Activated CD4-positive, alpha-beta memory T cell treated with anti-CD3 and anti-CD28 coated beads for 36 hours (primary cell): Measurements from ENCODE around the gene PLN. TPM values are rescaled to one million over a fixed set of nuclear protein-coding genes. Genes with fewer than 3 reads are reported as not detected.

Source experiments
- CTCF ChIA-PET: fragments of 350-600 bp; sonication (Branson Sonifier 250); formaldehyde crosslinking; loops from one replicate; lab custom pipeline; 2021; ENCODE audit warnings: antibody characterized with exemption, inconsistent platforms; lab: Charles Lee
- POLR2A ChIA-PET: fragments of 350-600 bp; sonication (Branson Sonifier 250); formaldehyde crosslinking; loops from one replicate; lab custom pipeline; 2021; ENCODE audit warnings: antibody characterized with exemption; lab: Charles Lee
- DNase-seq: peaks from one replicate; pipeline ENCODE4 v3.0.0-alpha.2; 2020
- H3K27ac Mint-ChIP-seq: one replicate; pipeline ENCODE4 v1.8.0; 2021; ENCODE audit warnings: mixed read lengths
- H3K27me3 Mint-ChIP-seq: one replicate; pipeline ENCODE4 v1.8.0; 2021; ENCODE audit warnings: mixed read lengths
- H3K36me3 Mint-ChIP-seq: one replicate; pipeline ENCODE4 v1.8.0; 2021; ENCODE audit warnings: mixed read lengths
- H3K4me1 Mint-ChIP-seq: one replicate; pipeline ENCODE4 v1.8.0; 2021; ENCODE audit warnings: low read depth, mixed read lengths
- H3K4me3 Mint-ChIP-seq: one replicate; pipeline ENCODE4 v1.8.0; 2021; ENCODE audit warnings: mild to moderate bottlenecking, mixed read lengths
- H3K9me3 Mint-ChIP-seq: one replicate; pipeline ENCODE4 v1.8.0; 2021; ENCODE audit warnings: mixed read lengths
- intact Hi-C: fragments of 100-400 bp; cut with micrococcal nuclease; formaldehyde crosslinking; loops from one replicate; pipeline ENCODE4 v1.15.1; 2023
- total RNA-seq, 2 experiments: library from RNA; stranded (reverse); gene quantifications; one replicate each; pipeline ENCODE4 v1.2.3, GENCODE V29; 2021

PLN gene
- total RNA-seq, 2 experiments from 2014 or later: not detected

DNA sequence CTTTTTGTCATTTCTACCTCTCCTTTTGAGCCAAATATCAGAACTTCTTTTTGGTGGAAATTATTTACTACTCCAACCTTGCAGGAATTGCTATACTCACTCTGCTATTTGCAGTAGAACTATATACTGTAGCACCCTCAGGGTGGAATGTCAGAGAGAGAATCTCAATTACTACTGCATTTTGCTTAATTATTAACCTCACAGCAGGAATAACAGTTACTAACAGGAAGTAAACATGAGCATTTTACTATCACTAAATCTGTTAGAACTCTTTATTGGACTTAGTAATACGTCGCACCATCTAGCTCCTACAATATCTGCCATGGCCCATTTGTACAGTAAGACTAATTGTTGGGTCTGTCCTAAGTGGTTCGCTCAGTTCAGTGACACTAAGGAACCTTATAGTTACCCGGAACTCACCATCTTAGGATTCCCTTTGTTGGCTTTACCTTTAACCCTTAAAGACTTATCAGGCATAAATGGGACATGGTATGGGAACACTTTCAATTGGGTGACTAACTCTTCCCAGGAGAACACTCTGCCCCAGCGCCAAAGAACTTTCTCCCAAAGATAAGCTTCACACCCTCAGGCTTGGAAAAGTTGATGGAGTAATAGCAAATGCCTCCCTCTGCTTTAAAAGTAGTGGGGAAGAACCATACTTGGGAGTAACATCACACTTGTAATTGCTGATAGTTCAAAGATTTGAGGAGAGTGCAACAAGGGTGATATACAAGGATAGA, 38.8 kb downstream of the PLN start:
- Mint-ChIP-seq H3K4me1 (peaks cover 12% of the 10 kb centered on the region), H3K36me3 (peaks cover 8% of the 10 kb centered on the region), H3K9me3 (no peaks in the 10 kb centered on the region), H3K27ac (no peak overlapping the region), H3K27me3 (no peaks in the 10 kb centered on the region), H3K4me3 (no peak overlapping the region)
- DNase-seq: no peak
- CTCF ChIA-PET: no interaction called here
- intact Hi-C loops: no loop called here
- POLR2A ChIA-PET: no interaction called here

DNA sequence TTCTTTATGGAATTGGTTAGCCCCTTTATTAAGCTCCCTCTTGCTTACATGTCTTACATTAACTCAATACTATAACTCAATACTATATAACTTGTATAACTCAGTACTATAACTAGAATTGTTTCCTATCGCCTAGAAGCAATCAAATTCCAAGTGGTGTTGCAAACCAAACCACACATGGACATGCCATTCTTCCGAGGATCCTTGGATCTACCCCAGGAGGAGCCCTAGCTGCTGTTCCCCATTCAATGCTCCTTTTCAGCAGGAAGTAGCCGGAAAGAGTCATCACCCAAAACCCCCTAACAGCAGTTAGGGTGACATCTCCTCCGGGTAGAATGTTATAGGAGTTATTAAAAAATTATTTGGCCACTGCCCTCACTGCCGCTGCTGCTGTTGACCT, 40.5 kb downstream of the PLN start:
- intact Hi-C loops: no loop called here
- Mint-ChIP-seq H3K4me3 (no peak overlapping the region), H3K27ac (no peak overlapping the region), H3K9me3 (no peaks in the 10 kb centered on the region), H3K27me3 (no peaks in the 10 kb centered on the region), H3K36me3 (peaks cover 6% of the 10 kb centered on the region), H3K4me1 (peaks cover 15% of the 10 kb centered on the region)
- CTCF ChIA-PET: no interaction called here
- POLR2A ChIA-PET: no interaction called here
- no peak for DNase-seq

DNA sequence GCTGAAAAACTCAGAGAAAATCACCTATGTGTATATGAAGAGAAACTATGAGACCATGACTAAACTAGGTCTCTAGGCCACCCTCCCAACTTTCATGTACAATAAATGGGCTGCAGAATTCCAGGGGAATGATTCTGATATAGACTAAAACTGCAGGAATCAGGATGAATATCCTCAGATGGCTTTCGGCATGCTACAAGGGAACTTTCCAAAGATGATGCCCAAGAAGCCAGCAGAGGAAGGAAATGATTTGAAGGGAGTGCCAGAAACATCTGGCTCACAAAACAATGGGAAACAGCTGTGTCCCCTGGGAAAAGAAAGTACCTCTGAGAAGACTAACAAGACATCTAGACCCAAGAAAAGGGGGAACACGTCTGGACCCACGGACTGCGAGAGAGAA, 41.1 kb downstream of the PLN start:
- Mint-ChIP-seq H3K9me3 (no peaks in the 10 kb centered on the region), H3K27me3 (no peaks in the 10 kb centered on the region), H3K4me1 (peaks cover 19% of the 10 kb centered on the region), H3K36me3 (peaks cover 10% of the 10 kb centered on the region), H3K4me3 (no peak overlapping the region), H3K27ac (no peak overlapping the region)
- DNase-seq: no peak
- CTCF ChIA-PET: no interaction called here
- POLR2A ChIA-PET: no interaction called here
- intact Hi-C loops: no loop called here

DNA sequence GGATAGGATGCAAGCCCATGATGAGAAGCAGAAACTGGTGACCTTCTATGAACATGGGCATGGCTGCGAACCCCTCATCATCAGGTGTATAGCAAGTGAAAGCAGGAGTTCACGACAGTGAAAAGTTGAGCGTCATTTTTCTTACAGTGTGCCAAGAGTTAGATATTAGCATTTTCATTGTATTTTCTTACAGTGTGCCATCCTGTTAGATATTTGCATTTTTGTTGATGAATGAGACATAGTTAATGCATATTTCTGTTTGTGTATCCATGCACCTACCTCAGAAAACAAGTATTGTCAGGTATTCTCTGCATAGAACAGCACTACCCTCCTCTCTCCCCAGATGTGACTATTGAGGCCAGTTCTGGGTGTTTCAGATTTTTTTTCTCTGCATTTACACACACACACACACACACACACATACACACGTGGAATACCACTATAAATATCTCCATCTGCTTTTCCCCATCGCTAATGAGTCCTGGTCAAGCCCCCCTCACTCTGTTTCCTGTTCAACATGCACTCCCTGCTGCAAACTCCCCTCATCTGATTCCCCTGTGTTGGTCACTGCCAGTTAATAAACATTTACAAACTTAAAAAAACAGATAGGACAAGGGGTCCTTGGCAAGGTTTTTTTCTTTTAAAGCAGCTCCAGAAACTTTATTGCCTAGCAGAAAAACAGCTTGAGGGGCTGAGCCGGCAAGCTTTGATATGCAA, 41.7 kb downstream of the PLN start:
- peaks cover 19% of the 10 kb centered on the region for H3K4me1 Mint-ChIP-seq
- intact Hi-C loops: no loop called here

DNA sequence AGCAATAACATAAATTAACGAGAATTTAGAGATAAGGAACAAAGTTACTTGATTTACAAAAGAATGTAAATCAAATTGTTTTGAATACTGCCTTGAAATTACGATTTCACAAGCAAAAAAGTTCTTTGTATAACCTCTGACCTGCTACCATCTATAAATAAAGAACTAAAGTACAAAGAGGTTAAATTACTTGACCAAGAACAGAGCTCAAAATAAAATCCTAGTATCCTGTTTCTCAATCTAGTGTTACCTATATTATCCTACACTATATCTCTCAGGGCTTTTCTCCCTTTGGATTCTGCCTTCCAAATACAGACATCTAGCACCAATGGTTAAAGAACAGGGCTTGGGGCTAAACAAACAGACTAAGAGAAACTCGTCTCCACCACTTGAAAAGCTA, 43.8 kb downstream of the PLN start:
- ChIA-PET POLR2A (no interaction called here), CTCF (interaction anchor here (0.9 kb wide), 1 partner anchor 103 kb away, joined by 5 read pairs; no protein-coding TSS in a partner anchor)
- H3K9me3 Mint-ChIP-seq: peaks cover 3% of the 10 kb centered on the region
- peaks cover 22% of the 10 kb centered on the region for H3K4me1 Mint-ChIP-seq
- no peaks in the 10 kb centered on the region for H3K27me3 Mint-ChIP-seq
- H3K27ac Mint-ChIP-seq: no peak overlapping the region
- no peak overlapping the region for H3K4me3 Mint-ChIP-seq
- H3K36me3 Mint-ChIP-seq: peaks cover 14% of the 10 kb centered on the region
- no peak for DNase-seq
- intact Hi-C loops: no loop called here

More for the DNA sequence above, 41.7 kb downstream of the PLN start:
- ChIA-PET POLR2A (no interaction called here), CTCF (interaction anchor here (0.6 kb wide), 1 partner anchor 112 kb away, joined by 4 read pairs; no protein-coding TSS in a partner anchor)
- no peak overlapping the region for H3K27ac Mint-ChIP-seq
- peaks cover 10% of the 10 kb centered on the region for H3K36me3 Mint-ChIP-seq
- no peaks in the 10 kb centered on the region for H3K27me3 Mint-ChIP-seq
- no peaks in the 10 kb centered on the region for H3K9me3 Mint-ChIP-seq
- no peak overlapping the region for H3K4me3 Mint-ChIP-seq
- DNase-seq: no peak

DNA sequence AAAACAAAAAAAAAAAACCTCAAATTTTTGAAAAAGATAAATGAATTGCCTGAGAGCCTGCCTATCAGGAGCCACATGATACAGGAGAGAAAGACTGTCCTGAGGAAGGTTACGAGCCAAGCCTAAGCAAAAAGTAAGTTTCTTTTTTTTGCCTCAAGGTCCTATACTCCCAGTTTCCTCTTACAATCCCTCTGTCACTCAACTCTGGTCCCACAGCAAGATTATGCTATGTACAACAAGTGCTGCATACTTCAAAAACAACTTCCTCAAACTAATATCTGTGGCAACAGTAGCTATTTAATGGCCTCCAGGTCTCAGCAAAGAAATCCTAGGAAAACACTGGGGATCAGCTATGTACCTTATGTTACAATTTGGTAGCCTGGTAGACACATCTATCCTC, 46.8 kb downstream of the PLN start:
- Mint-ChIP-seq H3K4me3 (no peak overlapping the region), H3K27ac (no peak overlapping the region), H3K9me3 (peaks cover 6% of the 10 kb centered on the region), H3K36me3 (peaks cover 13% of the 10 kb centered on the region), H3K4me1 (peaks cover 31% of the 10 kb centered on the region), H3K27me3 (no peaks in the 10 kb centered on the region)
- ChIA-PET CTCF (interaction anchor here (0.6 to 1.4 kb wide), 3 partner anchors 9 to 29 kb away, joined by 3 to 4 read pairs (median 3); no protein-coding TSS in a partner anchor), POLR2A (no interaction called here)
- no peak for DNase-seq
- intact Hi-C loops: no loop called here

DNA sequence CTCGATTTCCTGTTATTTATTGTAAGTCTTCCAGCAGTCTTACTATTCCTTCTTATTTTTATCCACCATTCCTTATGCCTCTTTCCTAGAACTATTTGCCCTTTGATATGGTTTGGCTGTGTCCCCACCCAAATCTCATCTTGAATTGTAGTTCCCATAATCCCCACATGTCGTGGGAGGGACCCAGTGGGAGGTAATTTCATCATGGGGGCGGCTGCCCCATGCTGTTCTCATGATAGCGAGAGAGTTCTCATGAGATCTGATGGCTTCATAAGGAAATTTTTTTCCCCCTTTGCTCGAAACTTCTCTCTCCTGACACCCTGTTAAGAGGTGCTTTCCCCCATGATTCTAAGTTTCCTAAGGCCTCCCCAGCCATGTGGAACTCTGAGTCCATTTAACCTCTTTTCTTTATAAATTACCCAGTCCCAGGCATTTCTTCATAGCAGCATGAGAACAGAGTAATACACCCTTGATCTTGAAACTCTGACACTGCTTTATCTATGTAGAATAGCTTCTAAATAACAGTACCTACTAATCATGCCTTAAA, 48.8 kb downstream of the PLN start:
- peaks cover 26% of the 10 kb centered on the region for H3K4me1 Mint-ChIP-seq
- H3K4me3 Mint-ChIP-seq: no peak overlapping the region
- peak overlapping the region; percentile 2 for H3K27ac Mint-ChIP-seq
- ChIA-PET CTCF (interaction anchor here (1.4 to 1.5 kb wide), 2 partner anchors 13 to 22 kb away, joined by 3 to 4 read pairs; no protein-coding TSS in a partner anchor), POLR2A (no interaction called here)
- H3K9me3 Mint-ChIP-seq: peaks cover 6% of the 10 kb centered on the region
- peaks cover 16% of the 10 kb centered on the region for H3K36me3 Mint-ChIP-seq
- intact Hi-C loops: no loop called here
- no peak for DNase-seq
- no peaks in the 10 kb centered on the region for H3K27me3 Mint-ChIP-seq

DNA sequence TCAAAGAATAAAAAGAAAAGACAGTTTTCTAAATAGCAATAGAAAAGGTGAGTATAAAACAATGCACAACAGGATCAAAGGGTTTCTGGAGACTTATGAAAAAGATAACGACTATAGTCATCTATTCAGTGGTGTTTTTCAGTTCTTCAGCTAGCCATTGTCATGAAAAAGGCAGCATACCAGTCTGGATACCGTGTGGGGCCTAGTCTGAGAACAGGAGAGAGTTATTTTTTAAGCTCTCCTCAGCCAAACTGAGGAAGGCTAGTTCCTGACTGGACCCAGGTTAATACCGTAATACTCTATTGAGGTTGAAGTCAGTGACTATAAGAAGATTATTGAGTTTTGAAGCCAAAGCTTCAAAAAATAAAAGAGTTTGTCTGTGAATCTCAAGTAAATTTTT, 49.5 kb downstream of the PLN start:
- no peak for DNase-seq
- Mint-ChIP-seq H3K4me1 (peaks cover 27% of the 10 kb centered on the region), H3K27me3 (no peaks in the 10 kb centered on the region), H3K9me3 (peaks cover 6% of the 10 kb centered on the region), H3K36me3 (peaks cover 24% of the 10 kb centered on the region), H3K4me3 (no peak overlapping the region), H3K27ac (no peak overlapping the region)
- ChIA-PET CTCF (interaction anchor here (0.6 to 1.5 kb wide), 5 partner anchors 18 to 203 kb away, joined by 3 to 4 read pairs (median 4); no protein-coding TSS in a partner anchor), POLR2A (no interaction called here)
- intact Hi-C loops: no loop called here

DNA sequence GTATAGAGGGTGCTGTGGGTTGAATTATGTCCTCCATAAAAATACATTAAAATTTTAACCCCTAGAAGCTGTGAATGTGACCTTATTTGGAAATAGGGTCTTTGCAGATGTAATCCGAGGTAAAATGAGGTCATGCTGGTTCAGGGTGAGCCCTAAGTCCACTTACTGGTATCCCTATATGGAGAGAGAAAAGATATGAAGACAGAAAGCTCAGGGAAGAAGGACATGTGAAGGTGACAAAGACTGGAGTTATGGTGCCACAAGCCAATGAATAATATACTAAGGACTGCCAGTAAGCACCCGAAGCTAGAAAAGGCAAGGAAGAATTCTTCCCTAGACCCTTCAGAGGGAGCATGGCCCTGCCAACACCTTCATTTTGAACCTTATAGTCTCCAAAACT, 50.2 kb downstream of the PLN start:
- Mint-ChIP-seq H3K9me3 (peaks cover 8% of the 10 kb centered on the region), H3K36me3 (peaks cover 28% of the 10 kb centered on the region), H3K4me1 (peaks cover 28% of the 10 kb centered on the region), H3K27ac (no peak overlapping the region), H3K4me3 (no peak overlapping the region), H3K27me3 (no peaks in the 10 kb centered on the region)
- ChIA-PET CTCF (interaction anchor here (0.6 to 1.5 kb wide), 5 partner anchors 18 to 202 kb away, joined by 3 to 4 read pairs (median 4); no protein-coding TSS in a partner anchor), POLR2A (no interaction called here)
- no peak for DNase-seq
- intact Hi-C loops: no loop called here

DNA sequence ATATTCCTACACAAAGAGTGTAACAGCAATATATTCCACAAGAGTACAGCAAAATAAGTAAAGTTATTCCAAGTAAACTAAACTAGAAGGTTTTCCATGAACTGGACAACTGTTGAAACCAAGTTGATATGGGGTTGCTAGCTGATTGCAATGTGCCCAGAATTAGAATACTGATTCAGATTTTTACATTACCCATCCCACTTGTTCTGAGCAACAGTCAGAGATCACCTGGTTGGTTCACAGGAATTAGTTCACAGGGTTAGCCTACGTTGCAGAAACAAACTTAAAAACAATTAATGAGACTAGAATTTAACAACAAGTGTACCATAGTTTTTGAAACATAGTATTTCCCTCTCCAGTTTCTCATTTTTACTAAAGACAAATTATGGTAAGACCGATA, 54.2 kb downstream of the PLN start:
- peaks cover 9% of the 10 kb centered on the region for H3K9me3 Mint-ChIP-seq
- no peak for DNase-seq
- peaks cover 35% of the 10 kb centered on the region for H3K36me3 Mint-ChIP-seq
- H3K27ac Mint-ChIP-seq: no peak overlapping the region
- CTCF ChIA-PET: interaction anchor here (1.0 to 3.1 kb wide), 2 partner anchors 21 to 174 kb away, joined by 4 to 18 read pairs; no protein-coding TSS in a partner anchor
- POLR2A ChIA-PET: no interaction called here
- intact Hi-C loops: no loop called here
- peaks cover 32% of the 10 kb centered on the region for H3K4me1 Mint-ChIP-seq
- H3K27me3 Mint-ChIP-seq: no peaks in the 10 kb centered on the region
- H3K4me3 Mint-ChIP-seq: no peak overlapping the region

DNA sequence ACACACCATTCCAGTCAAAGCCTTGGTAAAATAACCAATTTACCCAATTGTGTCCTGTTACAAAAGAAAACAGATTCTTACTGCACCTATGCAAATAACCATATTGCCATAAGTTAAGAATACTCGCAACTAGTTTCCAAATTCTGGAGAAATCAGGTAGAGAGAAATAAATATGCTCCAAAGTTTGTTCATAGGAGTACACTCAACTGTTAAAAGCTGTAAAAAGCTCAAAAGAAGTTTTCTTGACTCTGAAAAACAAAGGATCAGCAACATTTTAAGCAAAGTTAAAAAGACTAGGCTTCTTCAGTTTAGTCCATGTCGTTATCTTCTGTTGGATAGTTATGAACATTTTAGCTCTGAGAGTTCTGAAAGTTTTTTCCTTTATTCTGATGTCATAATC, 55.3 kb downstream of the PLN start:
- ChIA-PET CTCF (interaction anchor here (1.1 kb wide), 1 partner anchor 8 kb away, joined by 3 read pairs; no protein-coding TSS in a partner anchor), POLR2A (no interaction called here)
- Mint-ChIP-seq H3K4me1 (peaks cover 31% of the 10 kb centered on the region), H3K27me3 (no peaks in the 10 kb centered on the region), H3K36me3 (peaks cover 37% of the 10 kb centered on the region), H3K9me3 (peaks cover 9% of the 10 kb centered on the region), H3K27ac (no peak overlapping the region), H3K4me3 (no peak overlapping the region)
- DNase-seq: no peak
- intact Hi-C loops: no loop called here

DNA sequence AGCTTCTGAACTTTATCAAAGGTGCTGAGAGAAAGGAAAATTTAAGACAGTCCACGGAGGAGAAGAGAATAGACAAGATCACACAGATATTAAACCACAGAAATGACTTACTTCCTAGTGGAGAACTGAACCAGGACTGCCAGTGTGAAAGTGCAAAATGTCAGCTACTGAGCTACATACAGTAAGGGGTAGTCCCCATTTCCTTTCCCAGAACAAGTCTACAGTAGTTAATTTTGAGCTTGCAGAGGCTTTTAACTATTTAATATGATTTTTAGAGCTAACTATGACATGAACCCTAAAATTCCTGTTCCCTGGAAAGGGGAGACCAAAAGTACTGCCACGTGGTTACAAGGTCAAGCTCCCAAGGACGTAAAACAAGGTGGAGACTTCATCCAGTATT, 58.2 kb downstream of the PLN start:
- POLR2A ChIA-PET: no interaction called here

More for the DNA sequence above, 58.2 kb downstream of the PLN start:
- Mint-ChIP-seq H3K36me3 (peaks cover 37% of the 10 kb centered on the region), H3K4me1 (peaks cover 45% of the 10 kb centered on the region), H3K27me3 (no peaks in the 10 kb centered on the region), H3K4me3 (no peak overlapping the region), H3K9me3 (peaks cover 9% of the 10 kb centered on the region), H3K27ac (peak overlapping the region; percentile 16)
- intact Hi-C loops: no loop called here
- DNase-seq: no peak
- CTCF ChIA-PET: interaction anchor here (0.8 to 1.4 kb wide), 4 partner anchors 12 to 195 kb away, joined by 3 to 5 read pairs (median 4); no protein-coding TSS in a partner anchor
